Activated CD4-positive, alpha-beta T cell treated with anti-CD3 and anti-CD28 coated beads, Interleukin-2, Interleukin-6, amounts not matched to agents 100 ng/mL and 50 ng/mL, durations not matched to agents 16 hours and 8 hours (primary cell): ENCODE measurements around the gene ASB13.

Source experiments
- DNase-seq: peaks from one replicate; pipeline ENCODE4 v3.0.0-alpha.2; 2020

Gene ASB13

GRCh38 chr10:5666008-5666840 lies at the start of gene ASB13:
TSS of gene ASB13 (minus strand) at chr10:5666595. CDS start at chr10:5666551, 44 bp downstream.
- peak; percentile 51 for DNase-seq

- DNase-seq = no peak
Observed at GRCh38 chr10:5711642-5712041, 45.2 kb upstream of the ASB13 start.

- DNase-seq = no peak
Observed at GRCh38 chr10:5710859-5711258, 44.5 kb upstream of the ASB13 start.

GRCh38 chr10:5709865-5710264 lies 43.5 kb upstream of the ASB13 start:
- no peak for DNase-seq

- DNase-seq = no peak
Observed at GRCh38 chr10:5708356-5708755, 42.0 kb upstream of the ASB13 start.

- no peak for DNase-seq
Observed at GRCh38 chr10:5698062-5698461, 31.7 kb upstream of the ASB13 start.

GRCh38 chr10:5697342-5697741 lies 30.9 kb upstream of the ASB13 start:
- DNase-seq = no peak

- DNase-seq = no peak
Observed at GRCh38 chr10:5694573-5694972, 28.2 kb upstream of the ASB13 start.

- DNase-seq = peak; percentile 62
Observed at GRCh38 chr10:5692461-5693358, 26.3 kb upstream of the ASB13 start.

- no peak for DNase-seq
Observed at GRCh38 chr10:5691786-5692185, 25.4 kb upstream of the ASB13 start.

- DNase-seq = no peak
Observed at GRCh38 chr10:5688587-5688986, 22.2 kb upstream of the ASB13 start.

- no peak for DNase-seq
Observed at GRCh38 chr10:5685764-5686240, 19.4 kb upstream of the ASB13 start.

GRCh38 chr10:5684971-5685763 lies 18.8 kb upstream of the ASB13 start:
- DNase-seq = peak; percentile 79

- peak; percentile 98 for DNase-seq
Observed at GRCh38 chr10:5684318-5684970, 18.0 kb upstream of the ASB13 start, which contains the start of gene TASOR2. TSS of gene TASOR2 (plus strand) at chr10:5684838. CDS start at chr10:5720643, 35,805 bp downstream.

GRCh38 chr10:5683065-5683464 lies 16.7 kb upstream of the ASB13 start:
- DNase-seq = no peak

GRCh38 chr10:5681930-5682329 lies 15.5 kb upstream of the ASB13 start:
- DNase-seq = no peak

GRCh38 chr10:5679606-5680005 lies 13.2 kb upstream of the ASB13 start:
- DNase-seq = no peak

GRCh38 chr10:5679037-5679435 lies 12.6 kb upstream of the ASB13 start:
- DNase-seq = no peak

GRCh38 chr10:5678397-5679036 lies 12.1 kb upstream of the ASB13 start:
- DNase-seq = no peak

- DNase-seq = no peak
Observed at GRCh38 chr10:5670662-5671375, 4.4 kb upstream of the ASB13 start.

GRCh38 chr10:5669604-5670003 lies 3.2 kb upstream of the ASB13 start:
- no peak for DNase-seq
